Ishikawa (cell line): ENCODE measurements around the gene TLR5.

Experiments
- CEBPB ChIP-seq: IDR thresholded peaks from 2 replicates; pipeline ENCODE4 v1.6.1; 2012
- CREB1 ChIP-seq: IDR thresholded peaks from 2 replicates; pipeline ENCODE4 v1.6.1; 2012; ENCODE audit warnings: low read depth
- EGR1 ChIP-seq: IDR thresholded peaks from 2 replicates; pipeline ENCODE4 v1.6.1; 2012
- EP300 ChIP-seq: IDR thresholded peaks from 2 replicates; pipeline ENCODE4 v1.6.1; 2012; ENCODE audit warnings: borderline replicate concordance
- FOXM1 ChIP-seq: IDR thresholded peaks from 2 replicates; pipeline ENCODE4 v1.6.1; 2012; ENCODE audit warnings: low read depth, borderline replicate concordance
- NFIC ChIP-seq: IDR thresholded peaks from 2 replicates; pipeline ENCODE4 v1.6.1; 2012
- RAD21 ChIP-seq: IDR thresholded peaks from 2 replicates; pipeline ENCODE4 v1.6.1; 2012; ENCODE audit warnings: low read depth
- TAF1 ChIP-seq: IDR thresholded peaks from 2 replicates; pipeline ENCODE4 v1.6.1; 2012; ENCODE audit warnings: low read depth, mild to moderate bottlenecking
- TCF12 ChIP-seq: IDR thresholded peaks from 2 replicates; pipeline ENCODE4 v1.6.1; 2012; ENCODE audit warnings: low read depth
- TEAD4 ChIP-seq: IDR thresholded peaks from 2 replicates; pipeline ENCODE4 v1.6.1; 2012
- YY1 ChIP-seq: IDR thresholded peaks from 2 replicates; pipeline ENCODE4 v1.6.1; 2012; ENCODE audit warnings: low read depth
- ZBTB7A ChIP-seq: IDR thresholded peaks from 2 replicates; pipeline ENCODE4 v1.6.1; 2012; ENCODE audit warnings: low read depth
- TF ChIP-seq, protein P1 (sequence below): IDR thresholded peaks from 2 replicates; pipeline ENCODE4 v1.6.1; 2012
- TF ChIP-seq, protein P2 (sequence below): IDR thresholded peaks from 2 replicates; pipeline ENCODE4 v1.6.1; 2012
- TF ChIP-seq, protein P3 (sequence below): IDR thresholded peaks from 2 replicates; pipeline ENCODE4 v1.6.1; 2012; ENCODE audit warnings: low read depth, mild to moderate bottlenecking

The TLR5 gene

DNA sequence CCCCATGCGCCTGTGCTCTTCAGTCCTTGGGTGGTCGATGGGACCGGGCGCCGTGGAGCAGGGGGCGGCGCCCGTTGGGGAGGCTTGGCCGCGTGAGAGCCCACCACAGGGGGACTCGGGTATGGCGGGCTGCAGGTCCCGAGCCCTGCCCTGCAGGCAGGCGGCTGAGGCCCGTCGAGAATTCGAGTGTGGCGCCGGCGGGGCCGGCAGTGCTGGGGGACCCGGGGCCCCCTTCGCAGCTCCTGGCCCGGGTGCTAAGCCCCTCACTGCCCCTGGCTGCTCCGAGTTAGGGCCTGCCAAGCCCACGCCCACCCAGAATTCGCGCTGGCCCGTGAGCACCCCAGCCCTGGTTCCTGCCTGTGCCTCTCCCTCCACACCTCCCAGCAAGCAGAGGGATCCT lies 26.1 kb downstream of the TLR5 start:
- TF ChIP-seq YY1 = no peak
- TF ChIP-seq CEBPB = no peak
- no peak for TF ChIP-seq CREB1
- no peak for TF ChIP-seq TCF12
- TF ChIP-seq, protein P1, sequence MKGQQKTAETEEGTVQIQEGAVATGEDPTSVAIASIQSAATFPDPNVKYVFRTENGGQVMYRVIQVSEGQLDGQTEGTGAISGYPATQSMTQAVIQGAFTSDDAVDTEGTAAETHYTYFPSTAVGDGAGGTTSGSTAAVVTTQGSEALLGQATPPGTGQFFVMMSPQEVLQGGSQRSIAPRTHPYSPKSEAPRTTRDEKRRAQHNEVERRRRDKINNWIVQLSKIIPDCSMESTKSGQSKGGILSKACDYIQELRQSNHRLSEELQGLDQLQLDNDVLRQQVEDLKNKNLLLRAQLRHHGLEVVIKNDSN = no peak
- TF ChIP-seq EGR1 = no peak
- TF ChIP-seq, protein P2, sequence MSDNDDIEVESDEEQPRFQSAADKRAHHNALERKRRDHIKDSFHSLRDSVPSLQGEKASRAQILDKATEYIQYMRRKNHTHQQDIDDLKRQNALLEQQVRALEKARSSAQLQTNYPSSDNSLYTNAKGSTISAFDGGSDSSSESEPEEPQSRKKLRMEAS = no peak
- no peak for TF ChIP-seq FOXM1
- no peak for TF ChIP-seq RAD21
- no peak for TF ChIP-seq ZBTB7A
- TF ChIP-seq TEAD4 = no peak
- no peak for TF ChIP-seq EP300
- no peak for TF ChIP-seq TAF1
- TF ChIP-seq, protein P3, sequence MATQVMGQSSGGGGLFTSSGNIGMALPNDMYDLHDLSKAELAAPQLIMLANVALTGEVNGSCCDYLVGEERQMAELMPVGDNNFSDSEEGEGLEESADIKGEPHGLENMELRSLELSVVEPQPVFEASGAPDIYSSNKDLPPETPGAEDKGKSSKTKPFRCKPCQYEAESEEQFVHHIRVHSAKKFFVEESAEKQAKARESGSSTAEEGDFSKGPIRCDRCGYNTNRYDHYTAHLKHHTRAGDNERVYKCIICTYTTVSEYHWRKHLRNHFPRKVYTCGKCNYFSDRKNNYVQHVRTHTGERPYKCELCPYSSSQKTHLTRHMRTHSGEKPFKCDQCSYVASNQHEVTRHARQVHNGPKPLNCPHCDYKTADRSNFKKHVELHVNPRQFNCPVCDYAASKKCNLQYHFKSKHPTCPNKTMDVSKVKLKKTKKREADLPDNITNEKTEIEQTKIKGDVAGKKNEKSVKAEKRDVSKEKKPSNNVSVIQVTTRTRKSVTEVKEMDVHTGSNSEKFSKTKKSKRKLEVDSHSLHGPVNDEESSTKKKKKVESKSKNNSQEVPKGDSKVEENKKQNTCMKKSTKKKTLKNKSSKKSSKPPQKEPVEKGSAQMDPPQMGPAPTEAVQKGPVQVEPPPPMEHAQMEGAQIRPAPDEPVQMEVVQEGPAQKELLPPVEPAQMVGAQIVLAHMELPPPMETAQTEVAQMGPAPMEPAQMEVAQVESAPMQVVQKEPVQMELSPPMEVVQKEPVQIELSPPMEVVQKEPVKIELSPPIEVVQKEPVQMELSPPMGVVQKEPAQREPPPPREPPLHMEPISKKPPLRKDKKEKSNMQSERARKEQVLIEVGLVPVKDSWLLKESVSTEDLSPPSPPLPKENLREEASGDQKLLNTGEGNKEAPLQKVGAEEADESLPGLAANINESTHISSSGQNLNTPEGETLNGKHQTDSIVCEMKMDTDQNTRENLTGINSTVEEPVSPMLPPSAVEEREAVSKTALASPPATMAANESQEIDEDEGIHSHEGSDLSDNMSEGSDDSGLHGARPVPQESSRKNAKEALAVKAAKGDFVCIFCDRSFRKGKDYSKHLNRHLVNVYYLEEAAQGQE = no peak
- TF ChIP-seq NFIC = no peak

DNA sequence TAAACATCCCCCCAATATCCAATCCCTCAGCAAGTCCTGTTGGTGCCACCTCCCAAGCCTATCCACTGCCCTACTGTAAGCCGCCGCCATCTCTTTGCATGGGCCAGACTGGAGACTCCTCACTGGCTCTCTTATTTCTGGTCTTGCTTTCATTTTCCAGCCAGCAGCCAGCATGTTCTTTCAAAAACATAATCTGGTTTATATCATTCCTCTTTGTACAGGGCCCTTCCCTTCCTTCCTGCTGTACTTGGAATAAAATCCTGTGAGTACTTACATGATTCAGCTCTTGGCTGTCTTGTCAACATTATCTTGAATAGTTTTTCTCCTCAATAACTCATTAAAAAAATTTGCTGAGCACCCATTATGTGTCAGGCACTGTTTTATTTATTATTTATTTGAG lies 28.2 kb downstream of the TLR5 start:
- TF ChIP-seq CREB1 = no peak

DNA sequence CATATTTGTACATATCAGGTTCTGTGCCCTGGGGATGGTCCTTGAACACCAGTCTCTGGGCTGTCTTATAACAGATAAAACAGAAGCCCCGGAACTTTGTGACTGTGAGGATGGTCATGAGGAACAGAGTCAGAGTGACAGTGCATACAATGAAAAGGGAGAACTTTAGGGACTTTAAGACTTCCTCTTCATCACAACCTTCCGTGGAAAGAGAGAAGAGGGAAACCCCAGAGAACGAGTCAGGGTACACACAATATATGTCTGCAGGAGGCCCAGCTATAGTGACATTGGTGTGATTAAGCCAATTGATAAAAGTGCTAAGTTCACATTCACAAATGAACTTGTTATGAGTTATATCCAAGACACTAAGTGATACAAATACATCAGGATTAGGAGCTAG lies 32.1 kb downstream of the TLR5 start:
- TF ChIP-seq EGR1 (no peak), EP300 (no peak), NFIC (no peak), YY1 (no peak)
- TF ChIP-seq, protein P3 = no peak

DNA sequence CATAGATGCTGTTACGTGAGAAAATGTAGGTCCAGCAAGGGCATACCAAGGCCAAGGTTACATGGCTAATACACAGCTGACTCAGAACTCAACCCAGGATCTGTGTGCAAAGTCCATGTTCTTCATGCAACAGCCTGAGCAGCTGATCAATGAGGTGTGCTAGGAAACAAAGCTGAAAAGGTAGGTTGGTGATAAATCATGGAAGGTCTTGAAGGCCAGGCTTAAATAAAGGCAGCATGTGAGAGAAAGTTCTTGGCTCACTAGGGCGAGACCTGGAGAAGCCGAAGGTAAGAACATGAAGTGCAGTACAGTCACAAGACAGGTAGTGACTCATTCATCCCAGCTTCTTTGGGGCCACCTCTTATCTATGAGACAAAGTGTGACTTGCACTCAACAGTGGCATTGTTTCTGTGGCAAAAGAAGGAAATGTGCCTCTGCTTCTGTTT lies 33.4 kb downstream of the TLR5 start:
- TF ChIP-seq, protein P2 = no peak
- TF ChIP-seq, protein P1 = no peak
- TF ChIP-seq TAF1 (no peak), RAD21 (no peak), CEBPB (no peak), ZBTB7A (no peak), TCF12 (no peak), YY1 (no peak), EGR1 (no peak), FOXM1 (no peak), CREB1 (no peak), EP300 (no peak), TEAD4 (no peak), NFIC (no peak)
- TF ChIP-seq, protein P3 = no peak

DNA sequence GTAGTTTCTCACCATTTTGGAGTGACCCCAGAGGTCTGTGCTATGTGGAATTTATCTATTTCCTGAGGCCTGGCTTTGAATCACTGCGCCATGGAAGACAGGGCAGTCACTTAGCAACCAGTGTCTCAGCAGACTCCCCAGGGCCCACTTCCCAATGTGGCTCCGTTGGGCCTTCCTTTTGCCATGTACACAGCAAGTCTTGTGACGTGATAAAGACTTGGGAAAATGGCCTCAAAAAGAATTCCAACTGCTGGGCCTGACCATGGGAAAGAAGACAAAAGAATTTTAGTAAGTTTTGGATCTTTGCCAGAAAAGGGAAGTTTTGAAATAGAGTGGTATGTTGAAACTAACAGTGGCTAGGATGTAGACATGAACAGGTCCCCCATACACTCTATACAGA lies 36.2 kb downstream of the TLR5 start:
- TF ChIP-seq CEBPB (no peak), YY1 (no peak), EGR1 (no peak), TCF12 (no peak), NFIC (no peak), ZBTB7A (no peak), EP300 (no peak), CREB1 (no peak), TEAD4 (no peak), TAF1 (no peak), RAD21 (no peak), FOXM1 (no peak)
- TF ChIP-seq, protein P3 = no peak
- TF ChIP-seq, protein P2 = no peak
- TF ChIP-seq, protein P1 = no peak
